ENCODE results near the gene HSD11B1L.

Gene HSD11B1L

DNA sequence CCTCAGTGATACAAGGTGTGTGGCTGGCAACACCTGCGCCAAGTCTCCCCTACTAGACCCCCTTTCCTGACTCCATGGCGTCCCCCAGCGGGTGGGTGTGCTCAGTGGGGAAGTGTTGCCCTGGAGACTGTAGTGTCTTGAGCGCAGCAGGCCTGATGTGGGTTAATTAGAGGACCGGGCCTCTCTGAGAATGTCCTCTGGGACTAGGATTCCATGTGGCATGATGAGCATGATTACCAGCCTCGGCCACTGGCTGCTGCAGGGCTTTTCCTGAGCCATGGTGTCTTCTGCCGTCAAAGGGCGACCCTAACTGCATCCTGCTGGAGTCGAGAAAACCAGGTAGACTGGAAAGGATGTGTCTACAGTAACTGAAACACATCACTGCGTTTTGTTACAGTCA is 28.6 kb upstream of the HSD11B1L start:
- Histone ChIP-seq H3K27me3 (ENCODE audit: insufficient read depth, insufficient read length) (no peaks in the 10 kb centered on the region), H3K4me1 (ENCODE audit: insufficient read depth, insufficient read length) (no peaks in the 10 kb centered on the region), H3K4me3 (ENCODE audit: insufficient read length, low read depth) (no peak overlapping the region), H3K36me3 (ENCODE audit: insufficient read depth, insufficient read length, low read length) (peaks cover 92% of the 10 kb centered on the region), H3K9ac (ENCODE audit: insufficient read length, low read depth) (no peak overlapping the region), H3K9me3 (ENCODE audit: insufficient read depth, low read length) (no peaks in the 10 kb centered on the region)
- TF ChIP-seq SUZ12 (IDR thresholded peaks at IDR 0.05; ENCODE audit: extremely low read depth, insufficient read depth, insufficient read length) (no peak), ZNF274 (IDR thresholded peaks at IDR 0.05; ENCODE audit: low read depth, low read length) (no peak), YY1 (IDR thresholded peaks at IDR 0.05; ENCODE audit: insufficient read depth, insufficient read length) (no peak)
- DNase-seq (ENCODE audit: low read depth, low spot score): no peak

GRCh38 chr19:5654931-5655330 is 25.9 kb upstream of the HSD11B1L start:
- Histone ChIP-seq H3K4me3 (ENCODE audit: insufficient read length, low read depth) (no peak overlapping the region), H3K27me3 (ENCODE audit: insufficient read depth, insufficient read length) (no peaks in the 10 kb centered on the region), H3K4me1 (ENCODE audit: insufficient read depth, insufficient read length) (no peaks in the 10 kb centered on the region), H3K36me3 (ENCODE audit: insufficient read depth, insufficient read length, low read length) (peaks cover 93% of the 10 kb centered on the region), H3K9ac (ENCODE audit: insufficient read length, low read depth) (no peak overlapping the region), H3K9me3 (ENCODE audit: insufficient read depth, low read length) (no peaks in the 10 kb centered on the region)
- TF ChIP-seq YY1 (IDR thresholded peaks at IDR 0.05; ENCODE audit: insufficient read depth, insufficient read length): no peak
- no peak for TF ChIP-seq ZNF274 (IDR thresholded peaks at IDR 0.05; ENCODE audit: low read depth, low read length)
- TF ChIP-seq SUZ12 (IDR thresholded peaks at IDR 0.05; ENCODE audit: extremely low read depth, insufficient read depth, insufficient read length): no peak
- no peak for DNase-seq (ENCODE audit: low read depth, low spot score)

GRCh38 chr19:5655412-5655811 is 25.4 kb upstream of the HSD11B1L start:
- H3K27me3 ChIP-seq (ENCODE audit: insufficient read depth, insufficient read length): no peaks in the 10 kb centered on the region
- no peak overlapping the region for H3K4me3 ChIP-seq (ENCODE audit: insufficient read length, low read depth)
- no peak overlapping the region for H3K9ac ChIP-seq (ENCODE audit: insufficient read length, low read depth)
- H3K4me1 ChIP-seq (ENCODE audit: insufficient read depth, insufficient read length): no peaks in the 10 kb centered on the region
- H3K36me3 ChIP-seq (ENCODE audit: insufficient read depth, insufficient read length, low read length): peaks cover 93% of the 10 kb centered on the region
- DNase-seq (ENCODE audit: low read depth, low spot score): no peak
- no peak for TF ChIP-seq SUZ12 (IDR thresholded peaks at IDR 0.05; ENCODE audit: extremely low read depth, insufficient read depth, insufficient read length)
- no peak for TF ChIP-seq YY1 (IDR thresholded peaks at IDR 0.05; ENCODE audit: insufficient read depth, insufficient read length)
- no peak for TF ChIP-seq ZNF274 (IDR thresholded peaks at IDR 0.05; ENCODE audit: low read depth, low read length)
- no peaks in the 10 kb centered on the region for H3K9me3 ChIP-seq (ENCODE audit: insufficient read depth, low read length)

- H3K9me3 ChIP-seq (ENCODE audit: insufficient read depth, low read length): no peaks in the 10 kb centered on the region
- peaks cover 93% of the 10 kb centered on the region for H3K36me3 ChIP-seq (ENCODE audit: insufficient read depth, insufficient read length, low read length)
- H3K4me1 ChIP-seq (ENCODE audit: insufficient read depth, insufficient read length): no peaks in the 10 kb centered on the region
- no peak overlapping the region for H3K9ac ChIP-seq (ENCODE audit: insufficient read length, low read depth)
- TF ChIP-seq SUZ12 (IDR thresholded peaks at IDR 0.05; ENCODE audit: extremely low read depth, insufficient read depth, insufficient read length) (no peak), ZNF274 (IDR thresholded peaks at IDR 0.05; ENCODE audit: low read depth, low read length) (no peak), YY1 (IDR thresholded peaks at IDR 0.05; ENCODE audit: insufficient read depth, insufficient read length) (no peak)
- no peaks in the 10 kb centered on the region for H3K27me3 ChIP-seq (ENCODE audit: insufficient read depth, insufficient read length)
- no peak for DNase-seq (ENCODE audit: low read depth, low spot score)
- no peak overlapping the region for H3K4me3 ChIP-seq (ENCODE audit: insufficient read length, low read depth)
These were observed 19.3 kb upstream of the HSD11B1L start for GRCh38 chr19:5661483-5661882.

DNA sequence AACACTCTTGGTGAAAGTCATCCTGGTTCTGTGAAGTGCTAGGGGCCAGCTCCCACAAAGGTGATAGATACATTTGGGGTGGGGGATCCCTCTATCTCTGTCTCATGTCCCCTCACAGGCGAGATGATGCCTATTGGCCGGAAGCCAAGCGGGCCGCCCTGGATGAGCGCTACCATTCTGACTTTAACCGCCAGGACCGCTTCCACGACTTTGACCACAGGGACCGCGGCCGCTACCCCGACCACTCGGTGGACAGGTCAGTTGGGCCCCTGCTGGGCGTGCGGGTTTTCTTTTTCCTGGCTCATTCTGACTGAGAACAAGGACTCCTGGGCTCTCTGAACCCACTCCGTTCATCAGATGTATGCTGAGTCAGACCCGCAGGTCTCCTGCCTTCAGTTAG is 16.9 kb upstream of the HSD11B1L start:
- no peaks in the 10 kb centered on the region for H3K9me3 ChIP-seq (ENCODE audit: insufficient read depth, low read length)
- no peak overlapping the region for H3K9ac ChIP-seq (ENCODE audit: insufficient read length, low read depth)
- peaks cover 11% of the 10 kb centered on the region for H3K4me1 ChIP-seq (ENCODE audit: insufficient read depth, insufficient read length)
- DNase-seq (ENCODE audit: low read depth, low spot score): no peak
- TF ChIP-seq SUZ12 (IDR thresholded peaks at IDR 0.05; ENCODE audit: extremely low read depth, insufficient read depth, insufficient read length) (no peak), YY1 (IDR thresholded peaks at IDR 0.05; ENCODE audit: insufficient read depth, insufficient read length) (no peak), ZNF274 (IDR thresholded peaks at IDR 0.05; ENCODE audit: low read depth, low read length) (no peak)
- H3K27me3 ChIP-seq (ENCODE audit: insufficient read depth, insufficient read length): no peaks in the 10 kb centered on the region
- H3K36me3 ChIP-seq (ENCODE audit: insufficient read depth, insufficient read length, low read length): peaks cover 97% of the 10 kb centered on the region
- H3K4me3 ChIP-seq (ENCODE audit: insufficient read length, low read depth): no peak overlapping the region

- Histone ChIP-seq H3K9me3 (ENCODE audit: insufficient read depth, low read length) (no peaks in the 10 kb centered on the region), H3K9ac (ENCODE audit: insufficient read length, low read depth) (no peak overlapping the region), H3K36me3 (ENCODE audit: insufficient read depth, insufficient read length, low read length) (peaks cover 100% of the 10 kb centered on the region), H3K4me3 (ENCODE audit: insufficient read length, low read depth) (no peak overlapping the region), H3K4me1 (ENCODE audit: insufficient read depth, insufficient read length) (peaks cover 15% of the 10 kb centered on the region), H3K27me3 (ENCODE audit: insufficient read depth, insufficient read length) (no peaks in the 10 kb centered on the region)
- no peak for DNase-seq (ENCODE audit: low read depth, low spot score)
- no peak for TF ChIP-seq ZNF274 (IDR thresholded peaks at IDR 0.05; ENCODE audit: low read depth, low read length)
- no peak for TF ChIP-seq YY1 (IDR thresholded peaks at IDR 0.05; ENCODE audit: insufficient read depth, insufficient read length)
- TF ChIP-seq SUZ12 (IDR thresholded peaks at IDR 0.05; ENCODE audit: extremely low read depth, insufficient read depth, insufficient read length): no peak
These were observed 16.3 kb upstream of the HSD11B1L start for GRCh38 chr19:5664515-5664914.

- H3K9ac ChIP-seq (ENCODE audit: insufficient read length, low read depth): no peak overlapping the region
- no peak for DNase-seq (ENCODE audit: low read depth, low spot score)
- H3K9me3 ChIP-seq (ENCODE audit: insufficient read depth, low read length): no peaks in the 10 kb centered on the region
- H3K4me3 ChIP-seq (ENCODE audit: insufficient read length, low read depth): no peak overlapping the region
- peaks cover 15% of the 10 kb centered on the region for H3K4me1 ChIP-seq (ENCODE audit: insufficient read depth, insufficient read length)
- no peaks in the 10 kb centered on the region for H3K27me3 ChIP-seq (ENCODE audit: insufficient read depth, insufficient read length)
- TF ChIP-seq SUZ12 (IDR thresholded peaks at IDR 0.05; ENCODE audit: extremely low read depth, insufficient read depth, insufficient read length) (no peak), ZNF274 (IDR thresholded peaks at IDR 0.05; ENCODE audit: low read depth, low read length) (no peak)
- peaks cover 94% of the 10 kb centered on the region for H3K36me3 ChIP-seq (ENCODE audit: insufficient read depth, insufficient read length, low read length)
These were observed 14.9 kb upstream of the HSD11B1L start for GRCh38 chr19:5665781-5666513.

Data from NT2/D1 (cell line).